Heart left ventricle (tissue), 13 donors: ENCODE data around the gene AARSD1.

Experiments
- CTCF ChIP-seq, 12 donors: fragments of 200-600 bp; sonication (generic) in 4 of 12; IDR thresholded peaks; one replicate each; pipeline versions ENCODE4 v1.5.0 to v1.8.0; 2018 to 2022; ENCODE audit warnings: antibody characterized with exemption in 12 of 12, mild to moderate bottlenecking in 5 of 12
- POLR2A ChIP-seq, 2 donors: fragments of 450-650 bp; IDR thresholded peaks; one replicate each; pipeline ENCODE4 v1.6.1; 2017; ENCODE audit warnings: antibody characterized with exemption in 2 of 2, mild to moderate bottlenecking in 2 of 2, moderate library complexity in 2 of 2
- donor health status: ischemic (EF 13 %, LVEDD 7.1; RV severe dilation, severe dysfunction).
- donor health status: DM: no; HTN: yes; CAD: no.
- donor health status: DM: no; HTN: no; CAD: no.
- donor health status: ischemic (EF 25% LVEDD 6.9; RV normal size, moderate dysfunction).
- donor health status: ischemic (EF 25% LVEDD 5.7; RV mildly dilated, moderate dysfunction).
- donor health status: ischemic (EF 35%, LVEDD 5.7; RV mildly dilated, moderate dysfunction).
- donor health status: nonischemic (EF 11% LVEDD 7.7; RV severe dilation, severe dysfunction).
- donor health status: DM: yes; HTN: yes; CAD: no.
- donor health status: PGD.
- donor health status: ischemic (EF 29% LVEDD 5.4; RV normal size, mild dysfunction).
- donor health status: nonischemic (EF 23%, LVEDD 6.1; RV moderate dilation, normal function).

- TF ChIP-seq CTCF (IDR thresholded peaks at IDR 0.05) (no peak), POLR2A (IDR thresholded peaks at IDR 0.05) (no peak)
Measured at GRCh38 chr17:42980766-42981397, 16.6 kb upstream of the AARSD1 start.
